HG03469 (cell line): ENCODE results near the gene GRIN3A.
A peak's percentile ranks its signal among the peaks of the same experiment; 100 is the strongest.
"Not testable (repeated sequence)": the region's sequence is repeated elsewhere in the genome, so short reads cannot be mapped to it uniquely, and the experiment has no call there.

Experiments used
- ATAC-seq: cut with Tn5 transposase; IDR thresholded peaks from one replicate; pipeline ENCODE4 v1.9.1; 2021; ENCODE audit warnings: mild to moderate bottlenecking, moderate library complexity, moderate number of reproducible peaks; ENCODE audit not compliant: unreplicated experiment

Gene GRIN3A

GRCh38 chr9:101585740-101586139 lies 152.7 kb downstream of the GRIN3A start:
- no peak for ATAC-seq

- no peak for ATAC-seq
These were observed 155.9 kb downstream of the GRIN3A start for GRCh38 chr9:101582553-101582952.

GRCh38 chr9:101579711-101580545 lies 158.5 kb downstream of the GRIN3A start:
- no peak for ATAC-seq

GRCh38 chr9:101578378-101578777 lies 160.1 kb downstream of the GRIN3A start:
- ATAC-seq = peak; percentile 72

GRCh38 chr9:101574731-101575333 lies 163.6 kb downstream of the GRIN3A start:
- no peak for ATAC-seq

- ATAC-seq = no peak
These were observed 166.1 kb downstream of the GRIN3A start for GRCh38 chr9:101572316-101572715.

GRCh38 chr9:101571114-101571513 lies 167.3 kb downstream of the GRIN3A start:
- ATAC-seq = no peak

GRCh38 chr9:101569741-101570501 lies 168.5 kb downstream of the GRIN3A start:
- ATAC-seq = no peak

GRCh38 chr9:101567725-101568350 lies 170.6 kb downstream of the GRIN3A start:
- ATAC-seq = no peak

- peak; percentile 68 for ATAC-seq
These were observed 171.3 kb downstream of the GRIN3A start for GRCh38 chr9:101566904-101567724.

GRCh38 chr9:101564252-101564651 lies 174.2 kb downstream of the GRIN3A start:
- ATAC-seq = no peak

- ATAC-seq = no peak
These were observed 175.5 kb downstream of the GRIN3A start for GRCh38 chr9:101562966-101563365.

GRCh38 chr9:101561740-101562139 lies 176.7 kb downstream of the GRIN3A start:
- no peak for ATAC-seq

- ATAC-seq = not testable (repeated sequence)
These were observed 188.9 kb downstream of the GRIN3A start for GRCh38 chr9:101549472-101550098.

GRCh38 chr9:101543098-101543735 lies 195.2 kb downstream of the GRIN3A start:
- no peak for ATAC-seq

GRCh38 chr9:101540069-101540468 lies 198.4 kb downstream of the GRIN3A start:
- ATAC-seq = no peak

GRCh38 chr9:101536938-101537337 lies 201.5 kb downstream of the GRIN3A start:
- ATAC-seq = no peak

- no peak for ATAC-seq
These were observed 202.1 kb downstream of the GRIN3A start for GRCh38 chr9:101536351-101536750.
